ENCODE results near the gene TTC4. TPM values are rescaled to one million over a fixed set of nuclear protein-coding genes. Genes with fewer than 3 reads are reported as not detected.
A peak's percentile ranks its signal among the peaks of the same experiment; 100 is the strongest.

TTC4 gene
- total and polyA plus RNA-seq, 11 donors = 9.5 to 24.1 (median 15.2) TPM

GRCh38 chr1:54710841-54711240, 4.8 kb upstream of the TTC4 start:
- H3K27me3 ChIP-seq = no peaks in the 10 kb centered on the region
- H3K36me3 ChIP-seq = peaks cover 0 to 15% (median 0%) of the 10 kb centered on the region in 9 donors
- intact Hi-C loops (cut with DNase I) = no loop called here
- no peak for DNase-seq
- H3K4me1 ChIP-seq = peaks cover 0 to 9% (median 5%) of the 10 kb centered on the region in 12 donors
- WGBS, 4 donors = 54 to 74% (median 68%) methylated on average over 6 of the region's 6 CpGs
- H3K27ac ChIP-seq = no peak overlapping the region
- TF ChIP-seq POLR2A (IDR thresholded peaks at IDR 0.05) (no peak), CTCF (IDR thresholded peaks at IDR 0.05) (no peak)
- H3K9me3 ChIP-seq = no peaks in the 10 kb centered on the region
- ATAC-seq = no peak
- no peak overlapping the region for H3K4me3 ChIP-seq

- ATAC-seq (no peak), DNase-seq (no peak)
- TF ChIP-seq CTCF (IDR thresholded peaks at IDR 0.05) (no peak), POLR2A (IDR thresholded peaks at IDR 0.05) (no peak)
- 91 to 96% (median 91%) methylated on average over 10 of the region's 10 CpGs for WGBS, 4 donors
- Histone ChIP-seq H3K9me3 (no peaks in the 10 kb centered on the region), H3K4me1 (peaks cover 0 to 13% (median 8%) of the 10 kb centered on the region in 12 donors), H3K36me3 (peaks cover 0 to 15% (median 0%) of the 10 kb centered on the region in 9 donors), H3K27ac (no peak overlapping the region), H3K4me3 (no peak overlapping the region), H3K27me3 (no peaks in the 10 kb centered on the region)
- intact Hi-C loops (cut with DNase I) = no loop called here
These were observed 4.1 kb upstream of the TTC4 start for GRCh38 chr1:54711536-54711935.

GRCh38 chr1:54714881-54715492, 674 bp upstream of the TTC4 start:
- no peak for TF ChIP-seq POLR2A (IDR thresholded peaks at IDR 0.05)
- TF ChIP-seq CTCF (IDR thresholded peaks at IDR 0.05) = no peak
- H3K27ac ChIP-seq = peak overlapping the region in 10 of 12 donors; percentile 38 to 82 (median 74)
- peaks cover 0 to 28% (median 24%) of the 10 kb centered on the region in 9 donors for H3K36me3 ChIP-seq
- H3K9me3 ChIP-seq = no peaks in the 10 kb centered on the region
- DNase-seq (no peak), ATAC-seq (peak in 3 of 4 donors; percentile 3 to 20 (median 11))
- H3K4me1 ChIP-seq = peaks cover 0 to 23% (median 12%) of the 10 kb centered on the region in 12 donors
- intact Hi-C loops (cut with DNase I) = loop anchor here in 3 of 10 donors (2.0 to 5.0 kb wide), 2 partner anchors 47 to 50 kb away; partner anchors contain the start of gene PARS2 (in 3 of the 3)
- H3K27me3 ChIP-seq = no peaks in the 10 kb centered on the region
- H3K4me3 ChIP-seq = peak overlapping the region; percentile 49 to 94 (median 86)
- WGBS, 4 donors = 84 to 93% (median 87%) methylated on average over 7 of the region's 7 CpGs

GRCh38 chr1:54716299-54717047, 812 bp downstream of the TTC4 start:
- H3K27me3 ChIP-seq = no peaks in the 10 kb centered on the region
- no peak for DNase-seq
- 46 to 53% (median 48%) methylated on average over 8 of the region's 8 CpGs for WGBS, 4 donors
- peaks cover 0 to 43% (median 38%) of the 10 kb centered on the region in 9 donors for H3K36me3 ChIP-seq
- peak overlapping the region; percentile 49 to 94 (median 86) for H3K4me3 ChIP-seq
- H3K4me1 ChIP-seq = peaks cover 0 to 23% (median 12%) of the 10 kb centered on the region in 12 donors
- H3K27ac ChIP-seq = peak overlapping the region in 11 of 12 donors; percentile 40 to 82 (median 74)
- ATAC-seq = no peak
- intact Hi-C loops (cut with DNase I) = loop anchor here in 3 of 10 donors (1.0 to 5.0 kb wide), 2 partner anchors 46 to 48 kb away; partner anchors contain the start of gene PARS2 (in 3 of the 3)
- TF ChIP-seq CTCF (IDR thresholded peaks at IDR 0.05) (no peak), POLR2A (IDR thresholded peaks at IDR 0.05) (no peak)
- no peaks in the 10 kb centered on the region for H3K9me3 ChIP-seq

Measured in heart left ventricle (tissue), 16 donors.